NB4 (cell line): ENCODE data around the gene SFRP5.

Source experiments
- CTCF ChIP-seq: IDR thresholded peaks from one replicate; pipeline ENCODE4 v1.5.1; 2012; ENCODE audit warnings: low read depth, low read length
- POLR2A ChIP-seq: IDR thresholded peaks from 2 replicates; pipeline ENCODE4 v1.6.1; 2011; ENCODE audit warnings: mild to moderate bottlenecking; ENCODE audit not compliant: insufficient read length; ENCODE audit errors: extremely low read depth

- no peak for TF ChIP-seq CTCF
- no peak for TF ChIP-seq POLR2A
Observed at GRCh38 chr10:97813311-97813710, 41.5 kb upstream of the SFRP5 start.
